Ovary (tissue), 9 donors: Measurements from ENCODE around the gene RARA. TPM values are rescaled to one million over a fixed set of nuclear protein-coding genes. Genes with fewer than 3 reads are reported as not detected.

Experiments used
- DNase-seq, 5 donors: peaks; one replicate each; pipeline ENCODE4 v3.0.0-alpha.2; 2019 to 2020
- H3K27ac ChIP-seq, 2 donors: fragments of 200-600 bp; one replicate each; pipeline versions ENCODE4 v1.5.1 to v1.8.0; 2019 to 2022
- H3K27me3 ChIP-seq: fragments of 200-600 bp; one replicate; pipeline ENCODE4 v1.8.0; 2022
- H3K36me3 ChIP-seq: fragments of 200-600 bp; sonication (generic); one replicate; pipeline ENCODE4 v1.5.1; 2019
- H3K4me1 ChIP-seq: one replicate; pipeline ENCODE4 v1.8.1; 2013; ENCODE audit warnings: mild to moderate bottlenecking, moderate library complexity; ENCODE audit not compliant: insufficient read depth
- H3K4me3 ChIP-seq: fragments of 200-600 bp; sonication (generic); one replicate; pipeline ENCODE4 v1.5.1; 2017
- H3K9me3 ChIP-seq, 2 donors: fragments of 200-600 bp in 1 of 2; sonication (generic) in 1 of 2; one replicate each; pipeline versions ENCODE4 v1.5.1 to v1.8.1; 2013 to 2019; ENCODE audit warnings: mild to moderate bottlenecking in 1 of 2, moderate library complexity in 1 of 2
- EP300 ChIP-seq: sonication (generic); formaldehyde crosslinking; IDR thresholded peaks from one replicate; pipeline ENCODE4 v1.6.1; 2017; ENCODE audit warnings: antibody characterized with exemption
- POLR2A ChIP-seq: fragments of 450-650 bp; IDR thresholded peaks from one replicate; pipeline ENCODE4 v1.6.1; 2017; ENCODE audit warnings: antibody characterized with exemption, mild to moderate bottlenecking, moderate library complexity
- WGBS, 3 donors: extraction: QIAGEN DNeasy Blood & Tissue Kit in 1 of 3; methylation state at CpG; one replicate each; pipeline versions ENCODE4 v1.1.5 to v1.1.7; 2013 to 2017; 5-methylcytosine and 5-hydroxymethylcytosine counted together
- intact Hi-C, 4 donors: fragments of 100-400 bp; cut with DNase I; formaldehyde crosslinking; loops; one replicate each; pipeline versions ENCODE4 v1.11.0 to v1.15.1; 2022 to 2023
- polyA plus RNA-seq, 2 donors: library from polyadenylated mRNA; stranded (reverse); fragments of 200-250 nt in 1 of 2; fragments of 350-450 nt in 1 of 2; fragmentation: Illumina TruSeq in 1 of 2; extraction: RNeasy Lipid Tissue Mini Kit (QIAGEN cat#74804) in 1 of 2; gene quantifications; one replicate each; pipeline ENCODE4 v1.2.3, GENCODE V29; 2013 to 2014
- total RNA-seq, 7 donors: library from RNA; depleted of rRNA in 2 of 7; stranded (reverse); fragments of >200 nt in 2 of 7; fragmentation: NEBNext Ultra II Directional in 3 of 7; extraction: Animal tissue kit (Norgen Biotek cat#: 25700) in 3 of 7; gene quantifications; one replicate each; pipeline versions ENCODE4 v1.1.0 to v1.2.4, GENCODE V29; 2016 to 2023
- TF ChIP-seq, protein P1 (sequence below), 3 donors: fragments of 450-650 bp in 2 of 3; fragments of 200-600 bp in 1 of 3; IDR thresholded peaks; one replicate each; pipeline versions ENCODE4 v1.5.1 to v1.8.0; 2016 to 2022; ENCODE audit warnings: antibody characterized with exemption in 3 of 3, mild to moderate bottlenecking in 1 of 3
- donor health status: DM: no; HTN: no; CAD: no; lungs with moderate emphysema.
- donor health status: DM: no; HTN: no; CAD: no.
- donor health status: Bipolar disorder and iron deficiency.
- donor health status: DM: yes; HTN: yes; CAD: no.
- donor health status: DM: no; HTN: no; CAD: no.
- donor health status: DM: yes; HTN: yes; CAD: no.

Gene RARA
- total and polyA plus RNA-seq, 9 donors = 19.8 to 100 (median 61.9) TPM

DNA sequence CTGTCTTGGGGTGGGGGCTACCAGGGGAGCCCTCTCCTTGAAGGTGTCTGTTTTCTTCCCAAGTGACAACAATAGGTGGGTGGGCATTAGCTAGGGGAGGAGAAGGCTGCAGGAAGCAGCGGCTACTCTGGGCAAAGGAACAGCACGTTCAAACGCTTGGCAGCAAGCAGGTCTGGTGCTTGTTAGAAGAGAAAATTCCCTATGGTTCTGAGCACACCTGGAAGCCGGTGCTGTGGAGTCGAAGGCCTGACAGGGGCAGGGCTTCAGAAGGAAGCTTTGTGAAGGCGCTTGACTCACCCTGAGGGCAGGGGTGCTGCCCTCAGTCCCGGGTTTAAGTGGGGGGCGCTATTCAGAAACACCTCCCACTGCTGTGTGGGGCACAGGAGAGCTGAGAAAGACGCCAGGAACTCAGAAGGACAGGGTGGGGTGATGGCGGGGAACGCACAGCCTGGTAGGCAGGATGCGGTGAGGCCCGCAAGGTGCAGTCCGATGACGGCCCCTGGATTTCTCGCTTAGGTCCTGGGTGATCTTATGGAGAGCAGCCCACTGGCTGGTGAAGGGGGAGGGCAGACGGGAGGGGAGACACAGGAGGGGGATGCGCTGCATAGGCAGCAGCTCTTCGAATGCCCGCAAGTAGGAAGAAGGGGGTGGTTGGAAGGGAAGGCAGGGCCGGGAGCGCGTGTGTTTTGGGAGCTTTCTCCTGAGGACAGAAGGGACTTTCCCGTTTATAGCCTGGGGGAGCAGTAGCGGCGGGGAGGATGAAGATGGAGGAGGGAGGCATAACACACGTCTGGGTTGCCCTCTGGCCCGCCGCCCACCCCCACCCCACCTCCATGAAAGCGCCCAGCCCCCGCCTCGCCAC is 52.3 kb downstream of the RARA start:
- Histone ChIP-seq H3K4me1 (peaks cover 5% of the 10 kb centered on the region), H3K27me3 (no peaks in the 10 kb centered on the region), H3K4me3 (no peak overlapping the region), H3K27ac (no peak overlapping the region), H3K36me3 (no peaks in the 10 kb centered on the region), H3K9me3 (no peaks in the 10 kb centered on the region)
- WGBS, 3 donors = 67 to 72% (median 70%) methylated on average over 32 of the region's 32 CpGs
- TF ChIP-seq EP300 = no peak
- no peak for TF ChIP-seq POLR2A
- TF ChIP-seq, protein P1, sequence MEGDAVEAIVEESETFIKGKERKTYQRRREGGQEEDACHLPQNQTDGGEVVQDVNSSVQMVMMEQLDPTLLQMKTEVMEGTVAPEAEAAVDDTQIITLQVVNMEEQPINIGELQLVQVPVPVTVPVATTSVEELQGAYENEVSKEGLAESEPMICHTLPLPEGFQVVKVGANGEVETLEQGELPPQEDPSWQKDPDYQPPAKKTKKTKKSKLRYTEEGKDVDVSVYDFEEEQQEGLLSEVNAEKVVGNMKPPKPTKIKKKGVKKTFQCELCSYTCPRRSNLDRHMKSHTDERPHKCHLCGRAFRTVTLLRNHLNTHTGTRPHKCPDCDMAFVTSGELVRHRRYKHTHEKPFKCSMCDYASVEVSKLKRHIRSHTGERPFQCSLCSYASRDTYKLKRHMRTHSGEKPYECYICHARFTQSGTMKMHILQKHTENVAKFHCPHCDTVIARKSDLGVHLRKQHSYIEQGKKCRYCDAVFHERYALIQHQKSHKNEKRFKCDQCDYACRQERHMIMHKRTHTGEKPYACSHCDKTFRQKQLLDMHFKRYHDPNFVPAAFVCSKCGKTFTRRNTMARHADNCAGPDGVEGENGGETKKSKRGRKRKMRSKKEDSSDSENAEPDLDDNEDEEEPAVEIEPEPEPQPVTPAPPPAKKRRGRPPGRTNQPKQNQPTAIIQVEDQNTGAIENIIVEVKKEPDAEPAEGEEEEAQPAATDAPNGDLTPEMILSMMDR (IDR thresholded peaks at IDR 0.05) = no peak
- intact Hi-C loops = loop anchor here in 1 of 4 donors (10.0 kb wide), 2 partner anchors 74 to 164 kb away; no protein-coding TSS in a partner anchor
- DNase-seq = no peak

DNA sequence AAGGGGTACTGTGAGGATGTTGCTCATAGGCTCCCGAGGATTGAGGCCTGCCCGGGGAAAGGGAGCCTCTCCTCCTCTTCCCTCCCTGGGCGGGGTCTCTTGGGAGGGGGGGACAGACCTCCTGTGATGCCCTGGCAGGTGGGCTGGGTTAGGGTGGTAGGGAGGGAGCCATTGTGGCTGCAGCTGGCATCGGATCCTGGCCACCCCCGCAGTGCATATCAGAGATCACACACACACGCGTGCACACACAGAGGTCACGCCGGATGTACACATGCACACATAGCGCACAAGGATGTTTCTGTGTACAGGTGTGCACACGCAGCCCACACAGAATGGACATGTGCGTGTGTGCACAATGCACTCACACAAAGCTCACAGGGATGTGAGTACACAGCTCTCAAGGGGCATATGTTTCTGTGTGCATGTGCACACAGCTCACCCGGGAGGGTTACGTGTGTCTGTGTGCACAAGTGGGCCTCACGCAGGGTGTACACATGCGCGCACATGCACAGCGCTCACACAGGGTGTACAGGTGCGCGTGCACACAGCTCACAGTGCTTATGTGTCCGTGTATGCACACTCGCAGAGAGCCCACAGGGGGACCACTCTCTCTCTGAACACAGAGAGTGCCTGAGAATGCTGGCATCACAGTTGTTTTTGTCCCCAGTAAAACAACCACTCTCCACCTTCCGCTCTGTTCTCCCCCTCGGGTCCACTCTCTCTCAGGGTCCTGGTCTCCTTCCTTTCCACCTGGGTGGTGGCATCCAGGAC is 53.1 kb downstream of the RARA start:
- intact Hi-C loops = loop anchor here in 1 of 4 donors (2.0 to 10.0 kb wide), 3 partner anchors 73 to 199 kb away; no protein-coding TSS in a partner anchor
- H3K4me1 ChIP-seq = peaks cover 5% of the 10 kb centered on the region
- H3K4me3 ChIP-seq = no peak overlapping the region
- H3K9me3 ChIP-seq = no peaks in the 10 kb centered on the region
- H3K27ac ChIP-seq = no peak overlapping the region
- no peak for DNase-seq
- TF ChIP-seq, protein P1 (IDR thresholded peaks at IDR 0.05) = no peak
- no peak for TF ChIP-seq EP300
- TF ChIP-seq POLR2A = no peak
- 73 to 79% (median 77%) methylated on average over 22 to 24 of the region's 24 CpGs for WGBS, 3 donors
- H3K36me3 ChIP-seq = no peaks in the 10 kb centered on the region
- no peaks in the 10 kb centered on the region for H3K27me3 ChIP-seq

DNA sequence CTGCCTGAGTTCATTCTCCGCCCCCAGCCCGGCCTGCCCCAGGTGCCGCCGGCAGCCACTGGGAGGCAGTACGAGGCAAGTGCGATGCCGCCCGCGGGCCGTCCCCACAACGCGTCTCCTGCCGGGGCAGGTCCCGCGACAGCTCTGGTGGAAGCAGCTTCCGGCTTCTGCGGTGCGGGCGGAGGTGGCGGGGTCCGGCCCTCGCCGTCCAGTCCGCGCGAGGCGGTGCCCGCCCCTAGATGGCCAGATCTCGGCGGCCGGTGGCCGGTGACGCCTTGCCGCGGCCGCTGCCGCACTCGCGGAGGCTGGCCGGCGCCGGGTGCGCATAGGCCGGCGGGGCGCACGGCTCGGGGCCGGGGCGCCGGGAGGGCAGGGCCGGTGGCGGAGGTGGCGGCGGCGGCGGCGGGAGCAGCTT is 53.7 kb downstream of the RARA start:
- WGBS, 3 donors = 1 to 3% (median 2%) methylated on average over 20 to 58 of the region's 58 CpGs
- no peaks in the 10 kb centered on the region for H3K27me3 ChIP-seq
- TF ChIP-seq POLR2A (no peak), EP300 (no peak)
- TF ChIP-seq, protein P1 (IDR thresholded peaks at IDR 0.05) = peak in 1 of 3 donors; percentile 14
- peak in 1 of 5 donors; percentile 45 for DNase-seq
- H3K36me3 ChIP-seq = no peaks in the 10 kb centered on the region
- intact Hi-C loops = loop anchor here in 1 of 4 donors (2.0 to 10.0 kb wide), 3 partner anchors 72 to 198 kb away; no protein-coding TSS in a partner anchor
- H3K27ac ChIP-seq = no peak overlapping the region
- no peaks in the 10 kb centered on the region for H3K9me3 ChIP-seq
- peak overlapping the region; percentile 26 for H3K4me3 ChIP-seq
- H3K4me1 ChIP-seq = peaks cover 5% of the 10 kb centered on the region

GRCh38 chr17:40363111-40363827 is 54.3 kb downstream of the RARA start:
- WGBS, 3 donors = 0 to 1% (median 0%) methylated on average over 37 to 91 of the region's 91 CpGs
- no peak overlapping the region for H3K27ac ChIP-seq
- DNase-seq = no peak
- TF ChIP-seq EP300 (no peak), POLR2A (no peak)
- TF ChIP-seq, protein P1 (IDR thresholded peaks at IDR 0.05) = no peak
- H3K27me3 ChIP-seq = no peaks in the 10 kb centered on the region
- peak overlapping the region; percentile 26 for H3K4me3 ChIP-seq
- peaks cover 5% of the 10 kb centered on the region for H3K4me1 ChIP-seq
- no peaks in the 10 kb centered on the region for H3K36me3 ChIP-seq
- H3K9me3 ChIP-seq = no peaks in the 10 kb centered on the region
- intact Hi-C loops = loop anchor here in 1 of 4 donors (2.0 to 10.0 kb wide), 3 partner anchors 72 to 198 kb away; no protein-coding TSS in a partner anchor
